Neutrophil (primary cell): ENCODE results near the gene FASTK.

Experiments used
- H3K27ac ChIP-seq: fragments of 200-600 bp; sonication (generic); 2 replicates; pipeline ENCODE4 v1.5.1; 2016; ENCODE audit warnings: mild to moderate bottlenecking, moderate library complexity
- H3K27me3 ChIP-seq: fragments of 200-600 bp; sonication (generic); 2 replicates; pipeline ENCODE4 v1.6.0; 2016; ENCODE audit warnings: mild to moderate bottlenecking
- H3K36me3 ChIP-seq: fragments of 200-600 bp; sonication (generic); 2 replicates; pipeline ENCODE4 v1.5.1; 2017
- H3K4me1 ChIP-seq, 2 experiments: fragments of 200-600 bp in 1 of 2; sonication (generic) in 1 of 2; 1 replicate in 1 of 2; 2 replicates in 1 of 2; pipeline versions ENCODE4 v1.5.1 to v1.6.1; 2013 to 2016; ENCODE audit warnings: low read depth in 1 of 2, low read length in 1 of 2, mild to moderate bottlenecking in 1 of 2, moderate library complexity in 1 of 2; ENCODE audit not compliant: control insufficient read depth in 1 of 2, insufficient read depth in 1 of 2
- H3K4me3 ChIP-seq, 2 experiments: fragments of 200-600 bp in 1 of 2; sonication (generic) in 1 of 2; 1 replicate in 1 of 2; 2 replicates in 1 of 2; pipeline ENCODE4 v1.5.1; 2013 to 2016; ENCODE audit warnings: low read depth in 1 of 2, low read length in 1 of 2, mild to moderate bottlenecking in 1 of 2, moderate library complexity in 1 of 2
- H3K9me3 ChIP-seq: fragments of 200-600 bp; sonication (generic); 2 replicates; pipeline ENCODE4 v1.5.1; 2016
- CTCF ChIP-seq: fragments of 200-600 bp; sonication (generic); IDR thresholded peaks from 2 replicates; pipeline ENCODE4 v1.5.1; 2016; ENCODE audit warnings: antibody characterized with exemption

FASTK gene, protein sequence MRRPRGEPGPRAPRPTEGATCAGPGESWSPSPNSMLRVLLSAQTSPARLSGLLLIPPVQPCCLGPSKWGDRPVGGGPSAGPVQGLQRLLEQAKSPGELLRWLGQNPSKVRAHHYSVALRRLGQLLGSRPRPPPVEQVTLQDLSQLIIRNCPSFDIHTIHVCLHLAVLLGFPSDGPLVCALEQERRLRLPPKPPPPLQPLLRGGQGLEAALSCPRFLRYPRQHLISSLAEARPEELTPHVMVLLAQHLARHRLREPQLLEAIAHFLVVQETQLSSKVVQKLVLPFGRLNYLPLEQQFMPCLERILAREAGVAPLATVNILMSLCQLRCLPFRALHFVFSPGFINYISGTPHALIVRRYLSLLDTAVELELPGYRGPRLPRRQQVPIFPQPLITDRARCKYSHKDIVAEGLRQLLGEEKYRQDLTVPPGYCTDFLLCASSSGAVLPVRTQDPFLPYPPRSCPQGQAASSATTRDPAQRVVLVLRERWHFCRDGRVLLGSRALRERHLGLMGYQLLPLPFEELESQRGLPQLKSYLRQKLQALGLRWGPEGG

GRCh38 chr7:151080522-151081169 is at the start of gene FASTK:
Gene FASTK (minus strand): TSS chr7:151080809. CDS start chr7:151080766, 43 bp downstream.
- Histone ChIP-seq H3K27me3 (peaks cover 20% of the 10 kb centered on the region), H3K9me3 (no peaks in the 10 kb centered on the region), H3K4me3 (peak within 1 kb of the TSS; percentile 79 to 99), H3K4me1 (peaks cover 35 to 44% of the 10 kb centered on the region in 2 experiments), H3K27ac (peak within 1 kb of the TSS; percentile 82), H3K36me3 (peaks cover 25% of the 10 kb centered on the region)
- peak; percentile 26 for TF ChIP-seq CTCF

DNA sequence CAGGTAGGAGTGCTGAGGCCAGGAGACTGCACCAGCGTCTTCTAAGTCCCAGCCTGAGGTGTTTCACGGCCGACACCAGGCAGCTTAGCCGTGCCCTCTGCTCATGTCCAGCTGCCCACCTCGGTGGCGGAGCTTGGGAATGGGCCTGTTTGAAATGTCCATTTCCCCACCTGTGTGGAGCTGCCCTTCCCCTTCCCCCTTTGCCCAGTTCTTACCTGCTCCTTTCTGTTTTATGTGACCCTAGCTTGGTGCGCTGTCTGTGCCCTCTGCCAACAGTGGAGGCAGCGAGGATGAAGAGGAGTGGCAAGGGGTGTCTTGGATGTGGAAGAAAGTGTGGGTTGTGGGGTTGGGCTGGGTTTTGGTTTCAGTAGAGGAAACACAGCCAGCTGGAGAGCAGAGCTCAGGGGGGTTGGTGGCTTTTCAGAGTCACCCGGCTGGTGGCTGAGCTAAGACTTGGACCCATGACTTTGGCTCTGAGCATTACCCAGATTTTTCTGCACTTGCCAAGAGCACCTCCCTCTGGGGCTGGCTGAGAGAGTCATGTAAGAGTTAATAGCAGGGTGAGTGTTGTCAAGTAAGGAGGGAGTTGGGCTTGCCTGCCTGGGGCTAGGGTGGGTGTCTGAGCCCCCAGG is 49.5 kb upstream of the FASTK start:
- no peak for TF ChIP-seq CTCF
- Histone ChIP-seq H3K4me3 (no peak overlapping the region), H3K9me3 (no peaks in the 10 kb centered on the region), H3K4me1 (no peaks in the 10 kb centered on the region), H3K27ac (no peak overlapping the region), H3K36me3 (peaks cover 12% of the 10 kb centered on the region), H3K27me3 (no peaks in the 10 kb centered on the region)

DNA sequence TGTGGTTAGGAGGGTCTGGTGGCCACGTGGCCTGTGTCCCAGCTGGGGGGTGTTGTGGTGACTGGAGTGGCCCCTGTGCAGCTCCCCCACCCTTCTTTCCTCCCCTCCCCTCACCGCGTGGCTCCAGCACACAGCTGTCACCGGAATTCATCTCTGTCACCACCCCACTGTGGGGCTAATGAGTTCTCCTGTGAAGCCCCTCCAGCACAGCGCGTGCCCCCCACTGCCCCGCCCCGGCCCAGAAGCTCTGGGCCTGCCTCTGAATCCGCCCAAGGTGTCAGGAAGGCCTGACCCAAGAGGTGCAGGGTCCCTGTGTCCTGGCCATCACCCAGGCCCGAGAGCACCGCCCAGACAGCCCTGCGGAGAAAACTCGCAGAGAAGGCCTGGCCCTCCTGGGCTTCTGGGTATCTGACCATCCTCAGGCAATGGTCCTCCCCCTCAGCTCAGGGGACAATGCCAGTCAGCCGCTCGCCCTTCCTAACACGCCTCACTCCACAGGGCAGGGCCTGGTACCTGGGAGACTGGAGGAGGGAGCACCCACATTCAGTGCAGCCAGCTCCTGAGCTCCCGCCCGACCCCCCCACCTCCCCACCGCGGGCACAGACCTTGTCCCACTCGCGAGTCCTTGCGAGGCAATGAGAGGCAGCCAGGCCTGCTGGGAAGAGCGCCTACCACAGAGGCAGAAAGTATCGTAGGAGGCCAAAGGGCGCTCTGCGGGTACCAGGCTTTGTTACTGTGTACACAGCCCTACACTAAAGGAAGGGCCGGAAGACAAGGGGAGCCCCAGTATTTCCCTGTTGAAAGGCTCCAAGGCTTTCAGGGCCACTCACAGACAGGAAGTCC is 48.7 kb upstream of the FASTK start:
- Histone ChIP-seq H3K27me3 (no peaks in the 10 kb centered on the region), H3K9me3 (no peaks in the 10 kb centered on the region), H3K27ac (no peak overlapping the region), H3K36me3 (peaks cover 7% of the 10 kb centered on the region), H3K4me3 (no peak overlapping the region), H3K4me1 (no peaks in the 10 kb centered on the region)
- TF ChIP-seq CTCF, result no peak

GRCh38 chr7:151128716-151129115 is 48.1 kb upstream of the FASTK start:
- Histone ChIP-seq H3K4me1 (no peaks in the 10 kb centered on the region), H3K4me3 (no peak overlapping the region), H3K27ac (no peak overlapping the region), H3K9me3 (no peaks in the 10 kb centered on the region), H3K36me3 (peaks cover 3% of the 10 kb centered on the region), H3K27me3 (no peaks in the 10 kb centered on the region)
- TF ChIP-seq CTCF, result no peak

DNA sequence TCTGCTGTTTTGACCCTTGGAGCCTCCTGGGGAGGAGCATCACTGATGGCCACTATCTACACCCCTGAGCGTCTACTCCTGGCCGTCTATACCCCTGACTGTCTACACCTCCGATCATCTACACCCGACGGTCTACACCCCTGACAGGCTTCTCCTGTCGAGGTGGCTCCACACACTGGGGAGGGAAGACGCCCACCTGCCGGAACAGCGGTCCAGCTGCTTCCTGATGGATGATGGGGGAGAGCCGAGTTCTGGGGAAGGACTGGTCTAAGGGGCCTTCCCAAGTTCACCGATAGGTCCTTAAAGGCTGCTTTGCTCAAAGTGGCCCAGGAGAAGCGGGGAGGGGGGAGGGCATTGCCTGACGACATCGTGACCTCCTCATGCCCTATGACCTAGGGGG is 47.5 kb upstream of the FASTK start:
- H3K36me3 ChIP-seq, result peaks cover 3% of the 10 kb centered on the region

More for the DNA sequence above, 47.5 kb upstream of the FASTK start:
- H3K4me1 ChIP-seq, result no peaks in the 10 kb centered on the region
- H3K27ac ChIP-seq, result no peak overlapping the region
- H3K27me3 ChIP-seq, result no peaks in the 10 kb centered on the region
- TF ChIP-seq CTCF, result no peak
- no peaks in the 10 kb centered on the region for H3K9me3 ChIP-seq
- H3K4me3 ChIP-seq, result no peak overlapping the region
